ENCODE data around the gene NEB. TPM values are rescaled to one million over a fixed set of nuclear protein-coding genes. Genes with fewer than 3 reads are reported as not detected.

The NEB gene
- total RNA-seq, 1 donor, result 0.27 TPM

GRCh38 chr2:151721161-151721560 lies 13.1 kb downstream of the NEB start:
- no peak overlapping the region for H3K4me3 ChIP-seq (ENCODE audit: low read depth, low read length)
- TF ChIP-seq CTCF (IDR thresholded peaks at IDR 0.05; ENCODE audit: insufficient read depth, low read length), result no peak
- DNase-seq (ENCODE audit: low read depth), result no peak

GRCh38 chr2:151720521-151720920 lies 13.8 kb downstream of the NEB start:
- no peak overlapping the region for H3K4me3 ChIP-seq (ENCODE audit: low read depth, low read length)
- no peak for TF ChIP-seq CTCF (IDR thresholded peaks at IDR 0.05; ENCODE audit: insufficient read depth, low read length)

GRCh38 chr2:151718796-151719195 lies 15.5 kb downstream of the NEB start:
- TF ChIP-seq CTCF (IDR thresholded peaks at IDR 0.05; ENCODE audit: insufficient read depth, low read length), result no peak
- no peak overlapping the region for H3K4me3 ChIP-seq (ENCODE audit: low read depth, low read length)
- DNase-seq (ENCODE audit: low read depth), result no peak

More at GRCh38 chr2:151720521-151720920, 13.8 kb downstream of the NEB start:
- DNase-seq (ENCODE audit: low read depth), result no peak

DNA sequence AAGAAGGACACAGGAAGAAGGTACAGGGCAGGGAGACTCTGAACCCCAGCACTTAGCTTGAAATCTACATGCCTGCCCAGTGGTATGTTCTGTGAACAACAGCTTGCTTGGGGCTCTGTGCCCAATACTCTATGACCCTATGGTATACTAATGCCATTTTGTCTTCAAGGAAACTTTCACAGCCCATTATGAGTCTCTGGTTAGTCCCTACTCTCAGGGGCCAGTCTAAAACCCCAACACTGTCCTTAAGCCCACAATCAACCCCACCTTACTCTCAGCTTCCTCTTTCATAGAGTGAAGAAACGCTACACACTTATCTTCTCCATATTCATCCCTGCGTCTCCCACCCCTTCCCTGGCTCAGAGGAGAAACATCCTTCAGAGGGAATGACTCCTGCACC lies 16.0 kb downstream of the NEB start:
- no peak overlapping the region for H3K4me3 ChIP-seq (ENCODE audit: low read depth, low read length)
- no peak for DNase-seq (ENCODE audit: low read depth)
- no peak for TF ChIP-seq CTCF (IDR thresholded peaks at IDR 0.05; ENCODE audit: insufficient read depth, low read length)

- H3K4me3 ChIP-seq (ENCODE audit: low read depth, low read length), result no peak overlapping the region
- no peak for TF ChIP-seq CTCF (IDR thresholded peaks at IDR 0.05; ENCODE audit: insufficient read depth, low read length)
Measured at GRCh38 chr2:151716721-151717120, 17.6 kb downstream of the NEB start.

DNA sequence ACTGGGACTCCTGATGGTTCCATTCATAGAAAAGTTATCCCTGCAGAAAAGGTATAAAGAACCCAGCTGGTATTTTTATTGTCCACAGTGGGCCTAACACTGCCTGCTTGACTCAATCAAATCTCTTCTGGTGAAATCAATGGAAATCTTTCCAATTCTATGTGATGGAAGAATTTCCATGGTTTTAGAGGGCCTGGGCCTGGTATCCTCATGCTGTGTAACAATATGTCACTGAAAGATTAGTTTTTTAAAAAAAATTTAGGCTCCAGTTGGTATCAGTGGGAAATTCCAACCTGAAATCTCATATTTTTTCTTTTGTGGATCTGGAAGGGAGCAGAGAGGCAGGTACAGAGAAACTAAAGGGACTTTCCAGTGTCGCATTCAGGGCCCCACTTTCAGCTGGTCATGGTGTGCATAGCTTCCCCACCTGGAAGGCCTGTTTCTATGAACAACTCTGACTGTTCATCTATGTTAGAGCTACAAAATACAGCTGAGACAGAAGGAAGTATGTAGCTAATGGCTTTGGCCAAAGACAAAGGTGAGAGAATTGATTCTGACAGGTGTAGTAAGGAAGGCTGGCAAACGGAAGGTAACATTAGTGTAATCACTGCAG lies 20.9 kb downstream of the NEB start:
- DNase-seq (ENCODE audit: low read depth), result no peak
- no peak for TF ChIP-seq CTCF (IDR thresholded peaks at IDR 0.05; ENCODE audit: insufficient read depth, low read length)
- no peak overlapping the region for H3K4me3 ChIP-seq (ENCODE audit: low read depth, low read length)

More at GRCh38 chr2:151716721-151717120, 17.6 kb downstream of the NEB start:
- no peak for DNase-seq (ENCODE audit: low read depth)

DNA sequence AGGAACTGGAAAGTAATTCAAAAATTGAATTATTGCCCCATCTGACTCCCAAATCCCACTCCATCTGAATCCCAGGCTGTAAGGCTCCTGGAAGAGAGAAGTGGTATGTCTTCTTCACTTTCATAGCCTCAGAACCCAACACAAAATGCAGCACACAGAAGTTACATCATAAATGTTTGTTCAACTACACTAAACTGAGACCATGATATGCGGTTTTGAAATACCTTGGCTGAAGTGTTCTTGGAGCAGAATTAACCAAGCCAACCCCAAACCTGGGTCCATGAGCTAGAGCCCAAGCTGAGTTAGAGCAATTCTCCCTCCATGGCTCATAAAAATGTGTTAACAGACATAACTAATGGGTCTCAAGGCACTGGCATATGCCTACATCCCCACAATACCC lies 23.3 kb downstream of the NEB start:
- no peak for TF ChIP-seq CTCF (IDR thresholded peaks at IDR 0.05; ENCODE audit: insufficient read depth, low read length)
- DNase-seq (ENCODE audit: low read depth), result no peak
- no peak overlapping the region for H3K4me3 ChIP-seq (ENCODE audit: low read depth, low read length)
